Neuron (in vitro differentiated cells): ENCODE data around the gene LONRF2.
"Not testable (repeated sequence)": the region's sequence is repeated elsewhere in the genome, so short reads cannot be mapped to it uniquely, and the experiment has no call there.

Experiments
- H2AFZ ChIP-seq: one replicate; pipeline ENCODE4 v1.6.1; 2013; ENCODE audit warnings: low read depth, mild to moderate bottlenecking, inconsistent platforms, low read length, moderate library complexity
- H3K27me3 ChIP-seq: one replicate; pipeline ENCODE4 v1.6.1; 2013; ENCODE audit warnings: low read length; ENCODE audit not compliant: insufficient read depth
- H3K36me3 ChIP-seq: one replicate; pipeline ENCODE4 v1.6.1; 2013; ENCODE audit warnings: low read length; ENCODE audit not compliant: insufficient read depth
- H3K4me1 ChIP-seq: one replicate; pipeline ENCODE4 v1.6.1; 2013; ENCODE audit warnings: low read length; ENCODE audit not compliant: insufficient read depth
- H3K4me3 ChIP-seq: 2 replicates; pipeline ENCODE4 v1.5.1; 2013; ENCODE audit warnings: mild to moderate bottlenecking, low read length, moderate library complexity
- H3K9me3 ChIP-seq: one replicate; pipeline ENCODE4 v1.6.1; 2013; ENCODE audit warnings: low read length

LONRF2 gene

GRCh38 chr2:100321866-100322820, at the start of gene LONRF2:
Gene LONRF2 (minus strand): TSS chr2:100322501. CDS start chr2:100322093, 408 bp downstream.
- peaks cover 27% of the 10 kb centered on the region for H3K27me3 ChIP-seq
- peaks cover 9% of the 10 kb centered on the region for H3K4me1 ChIP-seq
- H3K4me3 ChIP-seq: peak within 1 kb of the TSS; percentile 71
- H2AFZ ChIP-seq: peak within 1 kb of the TSS; percentile 91
- no peaks in the 10 kb centered on the region for H3K36me3 ChIP-seq
- H3K9me3 ChIP-seq: peaks cover 6% of the 10 kb centered on the region

- Histone ChIP-seq H3K9me3 (no peaks in the 10 kb centered on the region), H3K36me3 (no peaks in the 10 kb centered on the region), H3K4me3 (no peak overlapping the region), H2AFZ (no peak overlapping the region), H3K27me3 (peaks cover 2% of the 10 kb centered on the region), H3K4me1 (peaks cover 3% of the 10 kb centered on the region)
Measured at GRCh38 chr2:100367163-100367562, 44.9 kb upstream of the LONRF2 start.

- no peaks in the 10 kb centered on the region for H3K36me3 ChIP-seq
- H3K9me3 ChIP-seq: no peaks in the 10 kb centered on the region
- peaks cover 3% of the 10 kb centered on the region for H3K4me1 ChIP-seq
- no peak overlapping the region for H2AFZ ChIP-seq
- H3K27me3 ChIP-seq: peaks cover 2% of the 10 kb centered on the region
- H3K4me3 ChIP-seq: no peak overlapping the region
Measured at GRCh38 chr2:100365434-100365833, 43.1 kb upstream of the LONRF2 start.

- not testable (repeated sequence) for H3K4me1 ChIP-seq, H2AFZ ChIP-seq, H3K27me3 ChIP-seq, H3K36me3 ChIP-seq, H3K4me3 ChIP-seq, H3K9me3 ChIP-seq
Measured at GRCh38 chr2:100362269-100362668, 40.0 kb upstream of the LONRF2 start.

- Histone ChIP-seq H2AFZ (no peak overlapping the region), H3K9me3 (no peaks in the 10 kb centered on the region), H3K4me3 (no peak overlapping the region), H3K27me3 (no peaks in the 10 kb centered on the region), H3K36me3 (no peaks in the 10 kb centered on the region), H3K4me1 (no peaks in the 10 kb centered on the region)
Measured at GRCh38 chr2:100359576-100359975, 37.3 kb upstream of the LONRF2 start.

GRCh38 chr2:100358554-100358953, 36.3 kb upstream of the LONRF2 start:
- Histone ChIP-seq H3K9me3 (no peaks in the 10 kb centered on the region), H2AFZ (no peak overlapping the region), H3K27me3 (no peaks in the 10 kb centered on the region), H3K4me1 (no peaks in the 10 kb centered on the region), H3K4me3 (no peak overlapping the region), H3K36me3 (no peaks in the 10 kb centered on the region)

GRCh38 chr2:100352521-100352920, 30.2 kb upstream of the LONRF2 start:
- Histone ChIP-seq H3K4me1 (no peaks in the 10 kb centered on the region), H3K27me3 (no peaks in the 10 kb centered on the region), H3K9me3 (no peaks in the 10 kb centered on the region), H3K36me3 (no peaks in the 10 kb centered on the region), H2AFZ (no peak overlapping the region), H3K4me3 (no peak overlapping the region)

GRCh38 chr2:100350661-100351185, 28.4 kb upstream of the LONRF2 start:
- Histone ChIP-seq H3K9me3 (no peaks in the 10 kb centered on the region), H3K36me3 (no peaks in the 10 kb centered on the region), H2AFZ (no peak overlapping the region), H3K4me1 (no peaks in the 10 kb centered on the region), H3K27me3 (no peaks in the 10 kb centered on the region), H3K4me3 (no peak overlapping the region)

- H3K27me3 ChIP-seq, H3K36me3 ChIP-seq, H3K4me3 ChIP-seq, H2AFZ ChIP-seq, H3K9me3 ChIP-seq, H3K4me1 ChIP-seq: not testable (repeated sequence)
Measured at GRCh38 chr2:100345144-100345543, 22.8 kb upstream of the LONRF2 start.

GRCh38 chr2:100344433-100344832, 22.1 kb upstream of the LONRF2 start:
- Histone ChIP-seq H3K36me3 (no peaks in the 10 kb centered on the region), H3K9me3 (peaks cover 4% of the 10 kb centered on the region), H3K4me3 (no peak overlapping the region), H3K27me3 (no peaks in the 10 kb centered on the region), H2AFZ (no peak overlapping the region), H3K4me1 (no peaks in the 10 kb centered on the region)

GRCh38 chr2:100342466-100342865, 20.2 kb upstream of the LONRF2 start:
- not testable (repeated sequence) for H3K36me3 ChIP-seq, H3K9me3 ChIP-seq, H3K4me1 ChIP-seq, H2AFZ ChIP-seq, H3K27me3 ChIP-seq, H3K4me3 ChIP-seq

GRCh38 chr2:100339823-100340222, 17.5 kb upstream of the LONRF2 start:
- no peak overlapping the region for H3K4me3 ChIP-seq
- no peaks in the 10 kb centered on the region for H3K4me1 ChIP-seq
- no peak overlapping the region for H2AFZ ChIP-seq
- H3K27me3 ChIP-seq: no peaks in the 10 kb centered on the region
- no peaks in the 10 kb centered on the region for H3K9me3 ChIP-seq
- no peaks in the 10 kb centered on the region for H3K36me3 ChIP-seq

- no peak overlapping the region for H2AFZ ChIP-seq
- no peaks in the 10 kb centered on the region for H3K4me1 ChIP-seq
- no peaks in the 10 kb centered on the region for H3K9me3 ChIP-seq
- H3K36me3 ChIP-seq: no peaks in the 10 kb centered on the region
- no peak overlapping the region for H3K4me3 ChIP-seq
- no peaks in the 10 kb centered on the region for H3K27me3 ChIP-seq
Measured at GRCh38 chr2:100334929-100335328, 12.6 kb upstream of the LONRF2 start.
